Glomerular visceral epithelial cell (primary cell): ENCODE data around the gene MYO16.

Source experiments
- DNase-seq: peaks from one replicate; pipeline ENCODE4 v3.0.0-alpha.2; 2016; ENCODE audit errors: extremely low spot score

MYO16 gene

GRCh38 chr13:108663710-108664109 is 34.3 kb downstream of the MYO16 start:
- no peak for DNase-seq

GRCh38 chr13:108667205-108667604 is 37.8 kb downstream of the MYO16 start:
- no peak for DNase-seq

GRCh38 chr13:108669381-108669780 is 40.0 kb downstream of the MYO16 start:
- no peak for DNase-seq

GRCh38 chr13:108674346-108674745 is 44.9 kb downstream of the MYO16 start:
- DNase-seq, result no peak

- DNase-seq, result no peak
Measured at GRCh38 chr13:108674771-108675170, 45.4 kb downstream of the MYO16 start.

GRCh38 chr13:108676620-108677019 is 47.2 kb downstream of the MYO16 start:
- DNase-seq, result no peak

GRCh38 chr13:108677806-108678205 is 48.4 kb downstream of the MYO16 start:
- no peak for DNase-seq

- DNase-seq, result no peak
Measured at GRCh38 chr13:108680011-108680410, 50.6 kb downstream of the MYO16 start.

GRCh38 chr13:108681986-108682575 is 52.7 kb downstream of the MYO16 start:
- DNase-seq, result no peak

- no peak for DNase-seq
Measured at GRCh38 chr13:108682714-108683113, 53.3 kb downstream of the MYO16 start.

- DNase-seq, result no peak
Measured at GRCh38 chr13:108686027-108686426, 56.6 kb downstream of the MYO16 start.

GRCh38 chr13:108690726-108691125 is 61.3 kb downstream of the MYO16 start:
- no peak for DNase-seq

GRCh38 chr13:108700422-108701170 is 71.2 kb downstream of the MYO16 start:
- no peak for DNase-seq

- DNase-seq, result no peak
Measured at GRCh38 chr13:108702171-108702570, 72.8 kb downstream of the MYO16 start.

- no peak for DNase-seq
Measured at GRCh38 chr13:108705031-108705430, 75.6 kb downstream of the MYO16 start.

- no peak for DNase-seq
Measured at GRCh38 chr13:108707584-108707983, 78.2 kb downstream of the MYO16 start.

GRCh38 chr13:108708921-108709320 is 79.5 kb downstream of the MYO16 start:
- no peak for DNase-seq

- no peak for DNase-seq
Measured at GRCh38 chr13:108711386-108711785, 82.0 kb downstream of the MYO16 start.

- no peak for DNase-seq
Measured at GRCh38 chr13:108725471-108725870, 96.1 kb downstream of the MYO16 start.

- no peak for DNase-seq
Measured at GRCh38 chr13:108728370-108728769, 99.0 kb downstream of the MYO16 start.

- no peak for DNase-seq
Measured at GRCh38 chr13:108733022-108733560, 103.7 kb downstream of the MYO16 start.

- DNase-seq, result no peak
Measured at GRCh38 chr13:108734676-108735075, 105.3 kb downstream of the MYO16 start.

GRCh38 chr13:108741930-108742329 is 112.5 kb downstream of the MYO16 start:
- DNase-seq, result no peak
